Omental fat pad (tissue), 4 donors: ENCODE data around the gene FAM193A. TPM values are rescaled to one million over a fixed set of nuclear protein-coding genes. Genes with fewer than 3 reads are reported as not detected.
"Not testable (repeated sequence)": the region's sequence is repeated elsewhere in the genome, so short reads cannot be mapped to it uniquely, and the experiment has no call there.

Experiments used
- ATAC-seq: fragments of 150-250 bp; one replicate; pipeline ENCODE4 v1.9.1; 2016; ENCODE audit warnings: mild to moderate bottlenecking, moderate library complexity; ENCODE audit not compliant: low FRiP score
- DNase-seq: peaks from one replicate; pipeline ENCODE4 v3.0.0-alpha.2; 2019; ENCODE audit warnings: low spot score
- CTCF ChIP-seq, 3 donors: fragments of 450-650 bp; IDR thresholded peaks; one replicate each; pipeline ENCODE4 v1.5.1; 2016 to 2017; ENCODE audit warnings: antibody characterized with exemption in 3 of 3, mild to moderate bottlenecking in 3 of 3, moderate library complexity in 2 of 3
- total RNA-seq, 4 donors: library from RNA; depleted of rRNA; stranded (reverse); fragments of >200 nt; gene quantifications; one replicate each; pipeline ENCODE4 v1.1.0, GENCODE V29; 2016

The FAM193A gene
- total RNA-seq, 4 donors from 2014 or later = 16.7 to 30.1 (median 24.9) TPM

GRCh38 chr4:2608291-2608690 is 71.8 kb downstream of the FAM193A start:
- TF ChIP-seq CTCF (IDR thresholded peaks at IDR 0.05) = no peak
- no peak for DNase-seq
- no peak for ATAC-seq

DNA sequence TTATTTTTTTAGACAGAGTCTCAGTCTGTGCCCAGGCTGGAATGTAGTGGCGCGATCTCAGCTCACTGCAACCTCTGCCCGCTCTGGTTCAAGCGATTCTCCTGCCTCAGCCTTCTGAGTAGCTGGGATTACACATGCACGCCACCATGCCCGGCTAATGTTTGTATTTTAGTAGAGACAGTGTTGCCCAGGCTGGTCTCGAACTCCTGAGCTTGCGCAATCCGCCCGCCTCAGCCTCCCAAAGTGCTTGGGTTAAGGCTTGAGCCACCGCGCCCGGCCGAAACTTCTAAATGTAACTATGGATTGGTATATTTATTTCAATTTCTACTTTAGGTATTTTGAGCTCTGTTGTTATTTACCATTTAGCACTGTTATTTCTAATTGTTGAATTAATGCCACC is 79.4 kb downstream of the FAM193A start:
- DNase-seq = no peak
- no peak for ATAC-seq
- TF ChIP-seq CTCF (IDR thresholded peaks at IDR 0.05) = no peak

GRCh38 chr4:2617955-2618354 is 81.5 kb downstream of the FAM193A start:
- DNase-seq (no peak), ATAC-seq (no peak)
- TF ChIP-seq CTCF (IDR thresholded peaks at IDR 0.05) = no peak

DNA sequence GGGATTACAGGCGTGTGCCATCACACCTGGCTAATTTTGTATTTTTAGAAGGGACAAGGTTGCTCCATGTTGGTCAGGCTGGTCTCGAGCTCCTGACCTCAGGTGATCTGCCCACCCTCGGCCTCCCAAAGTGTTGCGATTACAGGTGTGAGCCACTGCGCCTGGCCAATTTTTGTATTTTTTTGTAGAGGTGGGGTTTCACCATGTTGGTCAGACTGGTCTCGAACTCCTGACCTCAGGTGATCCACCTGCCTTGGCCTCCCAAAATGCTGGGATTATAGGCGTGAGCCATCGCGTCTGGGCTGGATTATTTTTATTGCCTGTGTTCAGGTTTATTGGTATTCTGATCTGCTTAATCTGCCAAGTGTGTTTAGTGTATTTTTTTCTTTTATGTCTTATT is 82.3 kb downstream of the FAM193A start:
- DNase-seq, ATAC-seq: not testable (repeated sequence)

- no peak for ATAC-seq
- no peak for DNase-seq
- TF ChIP-seq CTCF (IDR thresholded peaks at IDR 0.05) = no peak
Observed at GRCh38 chr4:2619459-2619858, 83.0 kb downstream of the FAM193A start.

DNA sequence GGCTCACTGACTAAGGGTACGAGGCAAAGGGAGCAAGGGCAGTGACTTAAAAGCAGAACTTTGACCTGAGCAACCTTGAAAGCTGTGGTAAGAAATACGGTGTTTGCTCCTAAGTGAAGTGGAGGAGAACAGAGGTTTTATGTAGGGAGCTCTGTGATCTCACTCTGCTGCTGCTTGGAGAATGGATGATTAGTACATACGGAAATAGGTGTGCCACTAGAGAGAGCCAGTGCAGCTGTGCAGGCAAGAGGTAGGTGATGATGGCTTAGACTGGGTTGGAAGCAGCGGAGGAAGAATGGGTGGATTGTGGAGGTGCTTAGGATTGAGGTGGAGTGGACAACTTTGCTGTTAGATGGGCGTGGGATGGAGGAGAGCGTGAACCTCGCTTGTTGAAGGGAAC is 85.0 kb downstream of the FAM193A start:
- TF ChIP-seq CTCF (IDR thresholded peaks at IDR 0.05) = no peak
- DNase-seq = no peak
- no peak for ATAC-seq

DNA sequence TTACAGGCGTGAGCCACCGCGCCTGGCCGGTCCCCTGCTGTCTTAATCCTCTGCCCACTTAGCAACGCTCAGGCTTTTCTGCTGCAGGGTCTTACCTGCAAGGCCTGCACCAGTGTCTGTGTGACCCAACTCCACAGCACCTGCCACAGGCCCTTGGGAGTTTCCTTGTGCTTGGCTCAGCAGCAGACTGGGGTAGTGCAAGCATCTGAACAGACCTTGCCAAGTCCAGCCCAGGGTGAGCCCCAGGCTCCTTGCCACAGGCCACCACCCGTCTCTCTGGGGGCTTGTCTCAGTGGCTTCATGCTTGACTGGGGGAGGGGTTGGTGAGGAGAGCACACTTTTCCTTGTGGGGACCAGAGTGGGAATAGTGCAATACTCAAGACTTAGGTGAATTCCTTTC is 87.0 kb downstream of the FAM193A start:
- no peak for DNase-seq
- no peak for TF ChIP-seq CTCF (IDR thresholded peaks at IDR 0.05)
- ATAC-seq = no peak
